ENCODE measurements around the gene ZNF490.

The ZNF490 gene

DNA sequence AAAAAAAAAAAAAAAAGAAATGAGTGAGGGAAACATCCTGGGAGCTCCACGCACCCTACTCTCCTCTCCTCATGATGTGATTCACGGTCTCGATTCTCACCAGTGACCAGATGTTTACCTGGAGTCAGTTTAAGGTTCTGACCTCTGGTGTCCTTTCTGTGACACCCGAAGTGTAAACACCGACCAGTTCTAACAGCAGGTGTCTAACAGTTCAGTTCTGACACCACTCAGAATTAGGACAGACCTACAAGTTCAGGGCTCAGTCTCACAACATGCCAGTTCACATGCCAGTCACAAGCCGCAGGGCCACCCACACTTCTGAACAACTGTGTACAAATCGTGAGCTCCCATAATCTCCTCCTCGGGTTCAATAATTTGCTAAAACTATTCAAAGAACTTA, 65.3 kb downstream of the ZNF490 start:
- no peak for DNase-seq (ENCODE audit: low read depth in 2 of 3, low spot score in 2 of 3)

DNA sequence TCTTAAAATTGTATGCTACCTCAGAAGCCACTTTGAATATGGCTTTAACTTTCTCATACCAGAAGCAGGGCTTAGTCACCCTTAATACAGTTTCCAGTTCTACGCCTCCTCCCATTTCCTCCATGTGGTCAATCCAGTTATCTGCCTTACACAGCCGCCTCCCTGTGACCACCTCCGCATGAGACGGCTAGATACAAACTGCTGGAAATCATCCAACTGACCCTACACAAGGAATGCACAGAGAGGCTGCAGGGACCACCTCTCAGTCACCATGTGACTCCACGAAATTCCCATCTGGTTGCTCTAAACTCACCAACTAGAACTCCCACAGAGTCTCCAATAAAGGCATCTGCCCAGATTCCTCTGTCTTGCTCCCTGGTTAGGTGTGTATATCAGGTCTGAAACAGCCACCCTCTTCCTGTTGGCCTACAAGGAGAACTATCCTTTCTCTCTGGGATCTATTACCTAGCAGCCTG, 66.2 kb downstream of the ZNF490 start:
- DNase-seq (ENCODE audit: low read depth in 2 of 3, low spot score in 2 of 3), result no peak

DNA sequence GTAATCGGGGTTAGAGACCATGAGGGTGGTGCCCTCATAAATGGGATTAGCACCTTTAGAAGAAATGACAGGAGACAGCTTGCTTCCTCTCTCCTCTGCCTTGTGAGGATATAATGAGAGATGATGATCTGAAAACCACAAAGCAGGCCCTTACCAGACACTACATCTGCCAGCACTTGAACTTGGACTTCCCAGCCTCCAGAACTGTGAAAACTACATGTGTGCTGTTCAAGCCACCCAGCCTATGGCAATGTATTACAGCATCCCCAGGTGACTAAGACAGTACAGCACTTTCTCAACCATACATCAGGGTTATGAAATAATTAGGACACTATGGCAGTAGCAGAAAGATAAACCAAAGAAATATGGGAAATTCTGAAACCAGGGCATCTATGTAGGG, 66.8 kb downstream of the ZNF490 start:
- no peak for DNase-seq (ENCODE audit: low read depth in 2 of 3, low spot score in 2 of 3)
